Prostate gland (tissue), 2 donors: ENCODE results near the gene VILL. TPM values are rescaled to one million over a fixed set of nuclear protein-coding genes. Genes with fewer than 3 reads are reported as not detected.

ENCODE experiments used
- DNase-seq: peaks from one replicate; pipeline ENCODE4 v3.0.0-alpha.2; 2019; ENCODE audit warnings: low spot score
- H3K27ac ChIP-seq, 2 donors: fragments of 200-600 bp; sonication (generic); 2 replicates each; pipeline ENCODE4 v1.5.1; 2017 to 2019
- H3K27me3 ChIP-seq: fragments of 200-600 bp; sonication (generic); replicated peaks from 2 replicates; pipeline ENCODE4 v1.5.1; 2019; ENCODE audit not compliant: insufficient read depth
- H3K36me3 ChIP-seq, 2 donors: fragments of 200-600 bp; sonication (generic); 1 replicate in 1 of 2; 2 replicates in 1 of 2; pipeline versions ENCODE4 v1.5.1 to v1.8.1; 2017 to 2019
- H3K4me1 ChIP-seq: fragments of 200-600 bp; sonication (generic); replicated peaks from 2 replicates; pipeline ENCODE4 v1.5.1; 2019
- H3K4me3 ChIP-seq, 2 donors: fragments of 200-600 bp; sonication (generic); 2 replicates each; pipeline ENCODE4 v1.5.1; 2017 to 2019
- H3K9me3 ChIP-seq: fragments of 200-600 bp; sonication (generic); 2 replicates; pipeline ENCODE4 v1.5.1; 2017
- POLR2A ChIP-seq: fragments of 450-650 bp; IDR thresholded peaks from one replicate; pipeline ENCODE4 v1.6.1; 2016; ENCODE audit warnings: antibody characterized with exemption, mild to moderate bottlenecking
- POLR2AphosphoS5 ChIP-seq: sonication (generic); formaldehyde crosslinking; IDR thresholded peaks from one replicate; pipeline ENCODE4 v1.6.1; 2017; ENCODE audit warnings: antibody characterized with exemption
- WGBS: methylation state at CpG from one replicate; pipeline ENCODE4 v1.1.5; 2018; 5-methylcytosine and 5-hydroxymethylcytosine counted together
- intact Hi-C: fragments of 100-400 bp; cut with DNase I; formaldehyde crosslinking; loops from one replicate; pipeline ENCODE4 v1.14.2; 2022
- total RNA-seq, 2 donors: library from RNA; depleted of rRNA; stranded (reverse); fragments of >200 nt; gene quantifications; one replicate each; pipeline ENCODE4 v1.1.0, GENCODE V29; 2016
- TF ChIP-seq, protein P1 (sequence below), 4 experiments: fragments of 200-600 bp in 2 of 4; fragments of 450-650 bp in 2 of 4; sonication (generic) in 2 of 4; IDR thresholded peaks; 1 replicate in 3 of 4; 2 replicates in 1 of 4; pipeline ENCODE4 v1.5.1; 2016 to 2019; ENCODE audit warnings: antibody characterized with exemption in 4 of 4, mild to moderate bottlenecking in 2 of 4, moderate library complexity in 2 of 4

VILL gene
- total RNA-seq, 2 donors from 2014 or later = 29.1 to 29.3 TPM

DNA sequence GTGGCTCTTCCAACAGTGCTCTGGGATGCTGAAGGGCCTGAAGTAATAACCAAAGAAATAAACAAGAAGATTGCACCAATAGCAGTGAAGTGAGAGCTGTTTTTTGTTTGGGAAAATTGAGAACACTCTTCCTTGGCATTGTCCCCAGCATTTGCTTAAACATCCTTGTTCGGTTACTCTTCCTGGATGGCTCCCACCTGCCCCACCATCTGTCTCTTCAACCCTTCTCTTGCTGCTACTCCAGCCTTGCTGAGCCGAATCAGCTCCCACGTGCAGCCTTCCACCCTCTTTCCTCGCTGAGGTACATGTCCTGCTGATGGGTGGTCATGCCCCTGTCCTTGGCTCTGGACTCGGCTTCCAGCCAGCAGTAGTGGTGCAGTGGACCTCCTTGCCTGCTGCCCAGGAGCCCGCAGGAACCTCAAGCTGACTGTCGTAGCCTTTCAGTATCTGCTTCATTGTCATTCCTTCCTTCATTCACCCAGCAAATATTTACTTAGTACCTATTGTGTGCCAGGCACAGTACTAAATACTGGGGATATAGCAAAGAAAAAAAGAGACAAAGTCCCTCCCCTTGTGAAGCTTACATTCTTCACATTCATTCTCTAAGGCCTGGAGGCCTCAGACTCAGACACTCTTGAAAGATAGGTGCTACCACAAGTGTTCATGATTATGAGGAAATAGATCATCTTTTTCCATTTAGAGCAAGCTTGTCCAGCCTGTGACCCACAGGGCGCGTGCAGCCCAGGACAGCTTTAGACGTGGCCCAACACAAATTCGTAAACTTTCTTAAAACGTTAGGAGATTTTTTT lies 17.1 kb upstream of the VILL start:
- intact Hi-C loops = no loop called here
- Histone ChIP-seq H3K27me3 (no peaks in the 10 kb centered on the region), H3K27ac (peak overlapping the region in 1 of 2 donors; percentile 13), H3K9me3 (no peaks in the 10 kb centered on the region), H3K4me1 (no peaks in the 10 kb centered on the region), H3K4me3 (no peak overlapping the region), H3K36me3 (peaks cover 0 to 13% of the 10 kb centered on the region in 2 donors)
- WGBS = 75% methylated on average over 12 of the region's 12 CpGs
- TF ChIP-seq POLR2A (no peak), POLR2AphosphoS5 (no peak)
- TF ChIP-seq, protein P1, sequence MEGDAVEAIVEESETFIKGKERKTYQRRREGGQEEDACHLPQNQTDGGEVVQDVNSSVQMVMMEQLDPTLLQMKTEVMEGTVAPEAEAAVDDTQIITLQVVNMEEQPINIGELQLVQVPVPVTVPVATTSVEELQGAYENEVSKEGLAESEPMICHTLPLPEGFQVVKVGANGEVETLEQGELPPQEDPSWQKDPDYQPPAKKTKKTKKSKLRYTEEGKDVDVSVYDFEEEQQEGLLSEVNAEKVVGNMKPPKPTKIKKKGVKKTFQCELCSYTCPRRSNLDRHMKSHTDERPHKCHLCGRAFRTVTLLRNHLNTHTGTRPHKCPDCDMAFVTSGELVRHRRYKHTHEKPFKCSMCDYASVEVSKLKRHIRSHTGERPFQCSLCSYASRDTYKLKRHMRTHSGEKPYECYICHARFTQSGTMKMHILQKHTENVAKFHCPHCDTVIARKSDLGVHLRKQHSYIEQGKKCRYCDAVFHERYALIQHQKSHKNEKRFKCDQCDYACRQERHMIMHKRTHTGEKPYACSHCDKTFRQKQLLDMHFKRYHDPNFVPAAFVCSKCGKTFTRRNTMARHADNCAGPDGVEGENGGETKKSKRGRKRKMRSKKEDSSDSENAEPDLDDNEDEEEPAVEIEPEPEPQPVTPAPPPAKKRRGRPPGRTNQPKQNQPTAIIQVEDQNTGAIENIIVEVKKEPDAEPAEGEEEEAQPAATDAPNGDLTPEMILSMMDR (IDR thresholded peaks at IDR 0.05) = no peak
- no peak for DNase-seq

DNA sequence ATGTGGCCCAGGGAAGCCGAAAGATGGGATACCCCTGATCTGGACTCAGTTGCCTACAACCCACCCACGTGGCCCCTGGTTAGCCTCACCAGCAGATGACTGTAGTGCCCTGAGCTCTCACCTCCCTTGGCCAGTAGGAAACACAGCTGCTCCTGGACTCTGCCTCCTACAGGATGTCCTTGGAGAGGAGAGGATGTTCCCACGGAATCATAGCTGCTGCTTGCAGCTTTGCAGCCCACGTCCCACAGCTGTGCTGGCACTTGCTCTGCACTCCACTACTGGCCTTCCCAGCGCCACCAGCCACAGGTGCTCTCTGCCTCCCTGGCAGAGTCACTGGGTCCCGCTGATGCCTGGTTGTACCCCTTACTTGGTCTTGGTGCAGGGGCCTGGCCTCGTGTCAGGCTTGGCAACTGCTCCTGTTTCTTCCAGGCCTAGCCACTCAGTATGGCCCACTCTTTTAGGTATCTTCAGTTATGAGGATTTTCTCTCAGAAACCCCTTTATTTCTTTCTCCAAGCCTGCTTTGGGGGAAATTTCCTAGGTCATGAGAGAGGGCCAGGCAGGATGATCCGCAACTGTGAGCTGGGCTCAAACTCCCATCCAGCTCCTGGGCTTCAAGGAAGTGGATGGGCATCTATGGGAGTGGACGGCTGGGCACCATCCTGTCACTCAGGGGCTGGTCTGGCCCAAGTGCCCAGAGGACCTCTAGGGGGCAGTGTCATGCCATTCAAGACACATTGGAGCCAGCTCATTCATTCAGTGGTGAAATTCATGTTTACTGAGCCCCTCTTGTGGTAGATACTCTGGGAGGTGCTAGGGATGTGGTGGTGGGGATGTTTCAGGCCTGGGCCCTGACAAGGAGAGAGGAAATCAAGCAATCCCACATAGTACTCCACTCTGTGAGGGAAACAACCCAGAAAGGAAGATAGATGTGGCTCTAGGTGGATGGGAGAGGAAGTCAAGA lies 16.2 kb upstream of the VILL start:
- no peaks in the 10 kb centered on the region for H3K27me3 ChIP-seq
- no peak overlapping the region for H3K4me3 ChIP-seq
- WGBS = 75% methylated on average over 9 of the region's 9 CpGs
- TF ChIP-seq, protein P1 (IDR thresholded peaks at IDR 0.05) = peak; percentile 48 to 82 (median 70)
- TF ChIP-seq POLR2AphosphoS5 = peak; percentile 47
- TF ChIP-seq POLR2A = no peak
- no peak overlapping the region for H3K27ac ChIP-seq
- peaks cover 0 to 13% of the 10 kb centered on the region in 2 donors for H3K36me3 ChIP-seq
- H3K9me3 ChIP-seq = no peaks in the 10 kb centered on the region
- no peaks in the 10 kb centered on the region for H3K4me1 ChIP-seq
- intact Hi-C loops = no loop called here
- DNase-seq = peak; percentile 60

DNA sequence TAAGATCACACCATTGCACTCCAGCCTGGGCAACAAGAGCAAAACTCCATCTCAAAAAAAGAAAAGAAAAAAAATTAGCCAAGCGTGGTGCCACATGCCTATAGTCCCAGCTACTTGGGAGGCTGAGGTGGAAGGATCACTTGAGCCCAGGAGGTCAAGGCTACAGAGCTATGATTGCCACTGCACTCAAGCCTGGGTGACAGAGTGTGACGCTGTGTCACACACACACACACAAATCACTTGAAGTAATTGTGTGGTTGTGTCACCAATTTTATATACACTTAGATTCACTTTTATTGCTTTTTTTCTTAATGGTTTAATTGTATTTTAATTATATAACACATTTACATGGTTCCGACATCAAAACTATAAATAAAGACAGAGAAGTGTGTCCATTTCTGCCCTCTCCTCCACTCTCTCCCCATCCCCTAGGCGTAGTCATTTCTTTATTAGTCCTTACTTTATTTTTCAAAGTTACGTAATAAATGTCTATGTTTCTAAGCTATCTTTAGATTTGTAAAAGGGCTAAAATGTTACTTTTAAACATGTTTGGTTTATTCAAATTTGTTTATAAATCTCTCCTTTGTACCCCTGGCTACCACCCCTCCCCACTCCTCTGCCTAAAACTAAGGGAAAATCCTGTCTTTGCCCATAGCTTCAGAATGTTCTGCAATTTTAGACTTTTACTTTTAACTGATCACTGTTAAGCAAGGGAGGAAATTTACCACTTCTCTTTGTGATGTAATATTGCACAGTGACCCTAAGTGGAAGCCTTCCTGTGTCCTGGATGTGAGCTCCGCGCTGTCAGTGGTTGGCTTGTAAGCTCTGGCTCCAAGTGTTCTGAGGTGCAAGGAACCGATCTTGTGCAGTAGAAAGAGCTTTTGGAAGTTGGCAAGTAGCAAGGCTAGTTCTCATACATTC lies 10.8 kb upstream of the VILL start:
- Histone ChIP-seq H3K27ac (no peak overlapping the region), H3K4me1 (no peaks in the 10 kb centered on the region), H3K27me3 (no peaks in the 10 kb centered on the region), H3K9me3 (no peaks in the 10 kb centered on the region), H3K4me3 (no peak overlapping the region), H3K36me3 (peaks cover 0 to 13% of the 10 kb centered on the region in 2 donors)
- TF ChIP-seq, protein P1 (IDR thresholded peaks at IDR 0.05) = no peak
- TF ChIP-seq POLR2A = no peak
- no peak for TF ChIP-seq POLR2AphosphoS5
- intact Hi-C loops = no loop called here
- WGBS = 93% methylated on average over 8 of the region's 8 CpGs
- no peak for DNase-seq

DNA sequence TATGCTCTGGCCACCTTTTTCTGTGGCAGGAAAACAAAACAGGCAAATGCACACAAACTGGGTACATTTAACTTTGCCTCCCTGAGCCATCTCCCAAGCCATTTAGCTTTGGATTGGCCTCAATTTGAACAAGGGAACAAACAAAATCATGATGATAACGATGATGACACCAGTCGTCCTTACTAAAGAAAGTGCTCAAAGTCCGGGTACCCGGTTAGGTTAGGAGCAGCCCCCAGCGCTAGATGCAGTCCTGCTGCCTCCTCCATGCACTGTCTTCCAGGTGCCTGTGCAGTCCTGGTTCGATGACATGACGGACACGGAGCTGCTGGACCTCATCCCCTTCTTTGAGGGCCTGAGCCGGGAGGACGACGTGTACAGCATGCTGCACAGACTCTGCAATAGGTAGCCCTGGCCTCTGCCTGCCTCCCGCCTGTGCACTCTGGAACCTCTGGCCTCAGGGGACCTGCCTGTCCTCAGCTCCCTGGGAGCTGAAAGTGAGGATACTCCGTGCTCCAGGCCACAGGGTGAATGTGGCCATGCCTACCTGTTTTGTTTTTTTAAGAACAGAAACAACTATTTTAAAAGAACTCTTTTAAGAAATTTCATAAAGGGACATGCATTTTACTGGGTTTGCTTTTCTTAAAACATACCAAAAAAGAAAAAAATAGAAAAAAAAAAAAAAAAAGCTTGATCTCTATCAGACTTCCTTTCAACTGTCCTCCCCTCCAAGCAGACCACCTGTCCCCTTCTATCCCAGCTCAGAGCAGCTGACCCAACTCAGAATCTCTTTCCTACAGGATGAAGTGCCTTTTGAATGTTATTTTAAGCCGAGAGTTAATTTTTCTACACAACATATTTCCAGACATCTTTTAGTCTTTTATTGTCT lies 9.9 kb upstream of the VILL start:
- DNase-seq = no peak
- Histone ChIP-seq H3K9me3 (no peaks in the 10 kb centered on the region), H3K27ac (no peak overlapping the region), H3K4me3 (no peak overlapping the region), H3K36me3 (peaks cover 0 to 12% of the 10 kb centered on the region in 2 donors), H3K27me3 (no peaks in the 10 kb centered on the region), H3K4me1 (no peaks in the 10 kb centered on the region)
- TF ChIP-seq POLR2AphosphoS5 (no peak), POLR2A (no peak)
- TF ChIP-seq, protein P1 (IDR thresholded peaks at IDR 0.05) = no peak
- intact Hi-C loops = no loop called here
- WGBS = 89% methylated on average over 14 of the region's 14 CpGs
